ENCODE data around the gene CANT1. TPM values are rescaled to one million over a fixed set of nuclear protein-coding genes. Genes with fewer than 3 reads are reported as not detected.
A peak's percentile ranks its signal among the peaks of the same experiment; 100 is the strongest.

CANT1 gene
- total and polyA plus RNA-seq, 2 experiments from 2014 or later: 33.0 to 36.1 TPM

GRCh38 chr17:79005063-79005861 is 4.3 kb downstream of the CANT1 start:
- TF ChIP-seq EZH2 (IDR thresholded peaks at IDR 0.05; ENCODE audit: borderline replicate concordance) (no peak), EZH2phosphoT487 (IDR thresholded peaks at IDR 0.05; ENCODE audit: low read depth, severe bottlenecking, unreplicated experiment) (no peak), CTCF (IDR thresholded peaks at IDR 0.05; ENCODE audit: poor library complexity) (no peak)
- Histone ChIP-seq H3K79me2 (peaks cover 75% of the 10 kb centered on the region), H3K27ac (peak overlapping the region; percentile 82), H2AFZ (no peak overlapping the region), H3K27me3 (no peaks in the 10 kb centered on the region), H4K20me1 (ENCODE audit: insufficient read depth, poor library complexity, severe bottlenecking) (peaks cover 32% of the 10 kb centered on the region), H3K4me2 (peak overlapping the region; percentile 51), H3K4me3 (no peak overlapping the region), H3K9me2 (replicated peaks; ENCODE audit: insufficient read depth) (no peaks in the 10 kb centered on the region), H3K4me1 (ENCODE audit: insufficient read depth) (peaks cover 19% of the 10 kb centered on the region), H3K36me3 (replicated peaks; ENCODE audit: insufficient read depth, low read depth) (no peaks in the 10 kb centered on the region), H3K9me3 (ENCODE audit: low read depth) (no peaks in the 10 kb centered on the region)
- DNase-seq (ENCODE audit: low spot score): peak; percentile 70
- 78% methylated on average over 11 of the region's 12 CpGs for WGBS (ENCODE audit: low lambda C conversion rate, missing lambda C conversion rate)

- DNase-seq (ENCODE audit: low spot score): no peak
- peaks cover 78% of the 10 kb centered on the region for H3K79me2 ChIP-seq
Observed at GRCh38 chr17:79003661-79004411, 5.7 kb downstream of the CANT1 start.

GRCh38 chr17:79002796-79003593 is 6.6 kb downstream of the CANT1 start:
- no peaks in the 10 kb centered on the region for H3K27me3 ChIP-seq
- TF ChIP-seq CTCF (IDR thresholded peaks at IDR 0.05; ENCODE audit: poor library complexity) (no peak), EZH2phosphoT487 (IDR thresholded peaks at IDR 0.05; ENCODE audit: low read depth, severe bottlenecking, unreplicated experiment) (no peak), EZH2 (IDR thresholded peaks at IDR 0.05; ENCODE audit: borderline replicate concordance) (no peak)
- H3K4me1 ChIP-seq (ENCODE audit: insufficient read depth): peaks cover 6% of the 10 kb centered on the region
- no peak overlapping the region for H3K4me3 ChIP-seq
- H3K4me2 ChIP-seq: no peak overlapping the region
- no peak for DNase-seq (ENCODE audit: low spot score)
- H3K27ac ChIP-seq: no peak overlapping the region
- H3K9me3 ChIP-seq (ENCODE audit: low read depth): no peaks in the 10 kb centered on the region
- H3K36me3 ChIP-seq (replicated peaks; ENCODE audit: insufficient read depth, low read depth): no peaks in the 10 kb centered on the region
- H2AFZ ChIP-seq: no peak overlapping the region
- no peaks in the 10 kb centered on the region for H3K9me2 ChIP-seq (replicated peaks; ENCODE audit: insufficient read depth)
- 78% methylated on average over 20 of the region's 20 CpGs for WGBS (ENCODE audit: low lambda C conversion rate, missing lambda C conversion rate)
- peaks cover 28% of the 10 kb centered on the region for H4K20me1 ChIP-seq (ENCODE audit: insufficient read depth, poor library complexity, severe bottlenecking)
- H3K79me2 ChIP-seq: peaks cover 70% of the 10 kb centered on the region

More at GRCh38 chr17:79003661-79004411, 5.7 kb downstream of the CANT1 start:
- peaks cover 15% of the 10 kb centered on the region for H3K4me1 ChIP-seq (ENCODE audit: insufficient read depth)
- no peaks in the 10 kb centered on the region for H3K27me3 ChIP-seq
- H4K20me1 ChIP-seq (ENCODE audit: insufficient read depth, poor library complexity, severe bottlenecking): peaks cover 32% of the 10 kb centered on the region
- H3K36me3 ChIP-seq (replicated peaks; ENCODE audit: insufficient read depth, low read depth): no peaks in the 10 kb centered on the region
- 70% methylated on average over 3 of the region's 3 CpGs for WGBS (ENCODE audit: low lambda C conversion rate, missing lambda C conversion rate)
- H3K4me3 ChIP-seq: no peak overlapping the region
- H2AFZ ChIP-seq: no peak overlapping the region
- no peak overlapping the region for H3K4me2 ChIP-seq
- no peaks in the 10 kb centered on the region for H3K9me3 ChIP-seq (ENCODE audit: low read depth)
- H3K9me2 ChIP-seq (replicated peaks; ENCODE audit: insufficient read depth): no peaks in the 10 kb centered on the region
- TF ChIP-seq CTCF (IDR thresholded peaks at IDR 0.05; ENCODE audit: poor library complexity): no peak
- no peak for TF ChIP-seq EZH2 (IDR thresholded peaks at IDR 0.05; ENCODE audit: borderline replicate concordance)
- no peak for TF ChIP-seq EZH2phosphoT487 (IDR thresholded peaks at IDR 0.05; ENCODE audit: low read depth, severe bottlenecking, unreplicated experiment)
- H3K27ac ChIP-seq: no peak overlapping the region

All from hepatocyte (in vitro differentiated cells).